Uterus (tissue), 4 donors: ENCODE data around the gene PDCD1. TPM values are rescaled to one million over a fixed set of nuclear protein-coding genes. Genes with fewer than 3 reads are reported as not detected.
"Not testable (repeated sequence)": the region's sequence is repeated elsewhere in the genome, so short reads cannot be mapped to it uniquely, and the experiment has no call there.

ENCODE experiments used
- DNase-seq, 2 donors: peaks; one replicate each; pipeline ENCODE4 v3.0.0-alpha.2; 2019 to 2020
- H3K27ac ChIP-seq, 2 donors: fragments of 200-600 bp; sonication (generic); 1 replicate in 1 of 2; 2 replicates in 1 of 2; pipeline ENCODE4 v1.5.1; 2016 to 2018
- H3K27me3 ChIP-seq, 2 donors: fragments of 200-600 bp; sonication (generic); one replicate each; pipeline ENCODE4 v1.5.1; 2018 to 2019; ENCODE audit warnings: control low read depth in 1 of 2
- H3K36me3 ChIP-seq, 2 donors: fragments of 200-600 bp; sonication (generic); one replicate each; pipeline ENCODE4 v1.5.1; 2019; ENCODE audit warnings: control low read depth in 1 of 2
- H3K4me1 ChIP-seq, 2 donors: fragments of 200-600 bp; sonication (generic); one replicate each; pipeline ENCODE4 v1.5.1; 2018 to 2019; ENCODE audit warnings: control low read depth in 1 of 2
- H3K4me3 ChIP-seq, 2 donors: fragments of 200-600 bp; sonication (generic); 1 replicate in 1 of 2; 2 replicates in 1 of 2; pipeline ENCODE4 v1.5.1; 2018 to 2019; ENCODE audit warnings: mild to moderate bottlenecking in 1 of 2
- H3K9me3 ChIP-seq, 2 donors: fragments of 200-600 bp; sonication (generic); one replicate each; pipeline ENCODE4 v1.5.1; 2019; ENCODE audit warnings: control low read depth in 1 of 2
- CTCF ChIP-seq, 4 experiments: fragments of 200-600 bp in 2 of 4; fragments of 450-650 bp in 2 of 4; sonication (generic) in 2 of 4; IDR thresholded peaks; one replicate each; pipeline ENCODE4 v1.5.1; 2016 to 2019; ENCODE audit warnings: antibody characterized with exemption in 4 of 4, mild to moderate bottlenecking in 2 of 4, moderate library complexity in 1 of 4
- POLR2A ChIP-seq, 2 donors: fragments of 450-650 bp; IDR thresholded peaks; one replicate each; pipeline ENCODE4 v1.6.1; 2016; ENCODE audit warnings: antibody characterized with exemption in 2 of 2, mild to moderate bottlenecking in 1 of 2, moderate library complexity in 1 of 2
- intact Hi-C: fragments of 100-400 bp; cut with DNase I; formaldehyde crosslinking; loops from one replicate; pipeline ENCODE4 v1.15.1; 2023; ENCODE audit warnings: low total_unique reads
- total RNA-seq, 4 donors: library from RNA; depleted of rRNA in 3 of 4; stranded (reverse); fragments of >200 nt in 3 of 4; gene quantifications; one replicate each; pipeline versions ENCODE4 v1.1.0 to v1.2.4, GENCODE V29; 2014 to 2023
- donor health status: DM: yes; HTN: yes; CAD: no.

Gene PDCD1
- total RNA-seq, 4 donors from 2014 or later: 0.21 TPM; not detected in 3

GRCh38 chr2:241822264-241822623 lies 36.5 kb downstream of the PDCD1 start:
- no peaks in the 10 kb centered on the region for H3K4me1 ChIP-seq
- H3K27me3 ChIP-seq: no peaks in the 10 kb centered on the region
- no peaks in the 10 kb centered on the region for H3K9me3 ChIP-seq
- H3K4me3 ChIP-seq: no peak overlapping the region
- no peaks in the 10 kb centered on the region for H3K36me3 ChIP-seq
- TF ChIP-seq CTCF (IDR thresholded peaks at IDR 0.05) (no peak), POLR2A (IDR thresholded peaks at IDR 0.05) (no peak)
- no peak for DNase-seq
- H3K27ac ChIP-seq: no peak overlapping the region
- intact Hi-C loops: no loop called here

- Histone ChIP-seq H3K4me3 (no peak overlapping the region), H3K36me3 (no peaks in the 10 kb centered on the region), H3K4me1 (no peaks in the 10 kb centered on the region), H3K27me3 (no peaks in the 10 kb centered on the region), H3K27ac (no peak overlapping the region), H3K9me3 (no peaks in the 10 kb centered on the region)
- intact Hi-C loops: no loop called here
- no peak for TF ChIP-seq CTCF (IDR thresholded peaks at IDR 0.05)
- no peak for TF ChIP-seq POLR2A (IDR thresholded peaks at IDR 0.05)
- DNase-seq: no peak
These were observed 37.0 kb downstream of the PDCD1 start for GRCh38 chr2:241821460-241822263.

- no peak overlapping the region for H3K27ac ChIP-seq
- H3K27me3 ChIP-seq: no peaks in the 10 kb centered on the region
- no peak for TF ChIP-seq POLR2A (IDR thresholded peaks at IDR 0.05)
- TF ChIP-seq CTCF (IDR thresholded peaks at IDR 0.05): no peak
- H3K4me1 ChIP-seq: no peaks in the 10 kb centered on the region
- H3K36me3 ChIP-seq: no peaks in the 10 kb centered on the region
- no peak overlapping the region for H3K4me3 ChIP-seq
- intact Hi-C loops: no loop called here
- no peak for DNase-seq
- H3K9me3 ChIP-seq: no peaks in the 10 kb centered on the region
These were observed 37.9 kb downstream of the PDCD1 start for GRCh38 chr2:241820625-241821384.

- H3K9me3 ChIP-seq, H3K4me3 ChIP-seq, H3K36me3 ChIP-seq, H3K27me3 ChIP-seq, H3K27ac ChIP-seq, DNase-seq, intact Hi-C loops, H3K4me1 ChIP-seq: not testable (repeated sequence)
These were observed 38.6 kb downstream of the PDCD1 start for GRCh38 chr2:241819947-241820624.

- H3K27ac ChIP-seq: no peak overlapping the region
- no peak overlapping the region for H3K4me3 ChIP-seq
- intact Hi-C loops: no loop called here
- H3K9me3 ChIP-seq: no peaks in the 10 kb centered on the region
- no peak for TF ChIP-seq POLR2A (IDR thresholded peaks at IDR 0.05)
- no peak for TF ChIP-seq CTCF (IDR thresholded peaks at IDR 0.05)
- H3K27me3 ChIP-seq: no peaks in the 10 kb centered on the region
- no peaks in the 10 kb centered on the region for H3K4me1 ChIP-seq
- DNase-seq: no peak
- no peaks in the 10 kb centered on the region for H3K36me3 ChIP-seq
These were observed 39.8 kb downstream of the PDCD1 start for GRCh38 chr2:241818943-241819270.
